Natural killer cell (primary cell): ENCODE measurements around the gene TRABD. TPM values are rescaled to one million over a fixed set of nuclear protein-coding genes. Genes with fewer than 3 reads are reported as not detected.

Experiments
- ATAC-seq, 3 donors: fragments of 150-1000 bp in 2 of 3; fragments of 200-7000 bp in 1 of 3; cut with Tn5 transposase; 1 replicate in 1 of 3; 2 replicates in 2 of 3; pipeline ENCODE4 v1.10.0; 2021; ENCODE audit warnings: mild to moderate bottlenecking in 2 of 3, moderate library complexity in 2 of 3
- DNase-seq, 2 donors: peaks; one replicate each; pipeline versions ENCODE4 v3.0.0 to v3.0.0-alpha.2; 2013 to 2021; ENCODE audit warnings: mixed read lengths in 1 of 2
- H3K27ac ChIP-seq: one replicate; pipeline ENCODE4 v1.5.1; 2013; ENCODE audit warnings: mild to moderate bottlenecking, low read length
- H3K27me3 ChIP-seq: one replicate; pipeline ENCODE4 v1.6.1; 2013; ENCODE audit warnings: low read length; ENCODE audit not compliant: control insufficient read depth, insufficient read depth
- H3K36me3 ChIP-seq: one replicate; pipeline ENCODE4 v1.6.1; 2013; ENCODE audit warnings: low read length; ENCODE audit not compliant: control insufficient read depth, insufficient read depth
- H3K4me1 ChIP-seq: one replicate; pipeline ENCODE4 v1.6.1; 2013; ENCODE audit warnings: low read length; ENCODE audit not compliant: control insufficient read depth, insufficient read depth
- H3K4me3 ChIP-seq: one replicate; pipeline ENCODE4 v1.5.1; 2013; ENCODE audit warnings: low read length
- H3K9me3 ChIP-seq: one replicate; pipeline ENCODE4 v1.6.1; 2013; ENCODE audit warnings: low read length; ENCODE audit not compliant: control insufficient read depth, insufficient read depth
- H3K27ac Mint-ChIP-seq, 2 donors: one replicate each; pipeline ENCODE4 v1.8.0; 2022; ENCODE audit warnings: mild to moderate bottlenecking in 2 of 2, mixed read lengths in 2 of 2, moderate library complexity in 1 of 2
- H3K27me3 Mint-ChIP-seq, 2 donors: one replicate each; pipeline ENCODE4 v1.8.0; 2022; ENCODE audit warnings: low read depth in 2 of 2, mixed read lengths in 2 of 2
- H3K36me3 Mint-ChIP-seq: one replicate; pipeline ENCODE4 v1.8.0; 2022; ENCODE audit warnings: mixed read lengths
- H3K4me1 Mint-ChIP-seq, 2 donors: one replicate each; pipeline ENCODE4 v1.8.0; 2022; ENCODE audit warnings: mixed read lengths in 2 of 2
- H3K4me3 Mint-ChIP-seq: one replicate; pipeline ENCODE4 v1.8.0; 2022; ENCODE audit warnings: mild to moderate bottlenecking, moderate library complexity, mixed read lengths
- H3K9me3 Mint-ChIP-seq, 2 donors: one replicate each; pipeline ENCODE4 v1.8.0; 2022; ENCODE audit warnings: mixed read lengths in 2 of 2
- WGBS: methylation state at CpG from one replicate; pipeline ENCODE4 v1.1.7; 2013; ENCODE audit warnings: missing lambda C conversion rate; ENCODE audit not compliant: insufficient coverage; 5-methylcytosine and 5-hydroxymethylcytosine counted together
- intact Hi-C: fragments of 100-400 bp; cut with micrococcal nuclease; formaldehyde crosslinking; loops from one replicate; pipeline ENCODE4 v1.14.2; 2022
- total RNA-seq, 4 donors: library from RNA; stranded (reverse); fragments of 120-200 nt in 1 of 4; gene quantifications; one replicate each; pipeline versions ENCODE4 v1.2.3 to v1.2.4, GENCODE V29; 2013 to 2022
- TF ChIP-seq, protein P1 (sequence below): fragments of 200-600 bp; IDR thresholded peaks from one replicate; pipeline ENCODE4 v1.8.0; 2022; ENCODE audit warnings: antibody characterized with exemption

Gene TRABD
- total RNA-seq, 3 donors from 2014 or later (not counting 1 experiment from before 2014, with no cell fraction given) = 129 to 138 (median 132) TPM

DNA sequence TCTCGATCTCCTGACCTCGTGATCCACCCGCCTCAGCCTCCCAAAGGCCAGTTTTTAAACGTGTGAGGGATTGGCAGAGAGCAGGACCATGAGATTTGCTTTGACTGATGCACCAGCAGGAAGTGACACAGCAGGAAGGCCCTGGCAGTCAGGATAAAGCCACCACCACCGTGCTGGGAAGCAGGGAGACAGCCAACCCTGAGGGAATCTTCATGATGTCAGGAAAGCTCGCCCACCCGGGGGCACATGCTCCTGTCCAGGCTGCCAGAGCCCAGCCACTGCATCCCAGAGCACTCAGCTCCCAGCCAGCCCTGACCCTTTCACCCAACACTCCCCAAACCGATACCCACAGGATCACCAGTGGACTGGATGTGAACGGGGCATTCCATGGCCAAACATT lies 53.0 kb downstream of the TRABD start:
- Mint-ChIP-seq H3K36me3 (no peaks in the 10 kb centered on the region), H3K4me3 (no peak overlapping the region), H3K9me3 (no peaks in the 10 kb centered on the region), H3K4me1 (peaks cover 35 to 46% of the 10 kb centered on the region in 2 donors), H3K27me3 (no peaks in the 10 kb centered on the region), H3K27ac (no peak overlapping the region)
- WGBS = 79% methylated on average over 8 of the region's 9 CpGs
- intact Hi-C loops = no loop called here
- Histone ChIP-seq H3K36me3 (peaks cover 13% of the 10 kb centered on the region), H3K27me3 (no peaks in the 10 kb centered on the region), H3K4me1 (peaks cover 37% of the 10 kb centered on the region), H3K27ac (no peak overlapping the region), H3K4me3 (no peak overlapping the region), H3K9me3 (no peaks in the 10 kb centered on the region)
- DNase-seq = no peak
- ATAC-seq = no peak
- TF ChIP-seq, protein P1, sequence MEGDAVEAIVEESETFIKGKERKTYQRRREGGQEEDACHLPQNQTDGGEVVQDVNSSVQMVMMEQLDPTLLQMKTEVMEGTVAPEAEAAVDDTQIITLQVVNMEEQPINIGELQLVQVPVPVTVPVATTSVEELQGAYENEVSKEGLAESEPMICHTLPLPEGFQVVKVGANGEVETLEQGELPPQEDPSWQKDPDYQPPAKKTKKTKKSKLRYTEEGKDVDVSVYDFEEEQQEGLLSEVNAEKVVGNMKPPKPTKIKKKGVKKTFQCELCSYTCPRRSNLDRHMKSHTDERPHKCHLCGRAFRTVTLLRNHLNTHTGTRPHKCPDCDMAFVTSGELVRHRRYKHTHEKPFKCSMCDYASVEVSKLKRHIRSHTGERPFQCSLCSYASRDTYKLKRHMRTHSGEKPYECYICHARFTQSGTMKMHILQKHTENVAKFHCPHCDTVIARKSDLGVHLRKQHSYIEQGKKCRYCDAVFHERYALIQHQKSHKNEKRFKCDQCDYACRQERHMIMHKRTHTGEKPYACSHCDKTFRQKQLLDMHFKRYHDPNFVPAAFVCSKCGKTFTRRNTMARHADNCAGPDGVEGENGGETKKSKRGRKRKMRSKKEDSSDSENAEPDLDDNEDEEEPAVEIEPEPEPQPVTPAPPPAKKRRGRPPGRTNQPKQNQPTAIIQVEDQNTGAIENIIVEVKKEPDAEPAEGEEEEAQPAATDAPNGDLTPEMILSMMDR = no peak

DNA sequence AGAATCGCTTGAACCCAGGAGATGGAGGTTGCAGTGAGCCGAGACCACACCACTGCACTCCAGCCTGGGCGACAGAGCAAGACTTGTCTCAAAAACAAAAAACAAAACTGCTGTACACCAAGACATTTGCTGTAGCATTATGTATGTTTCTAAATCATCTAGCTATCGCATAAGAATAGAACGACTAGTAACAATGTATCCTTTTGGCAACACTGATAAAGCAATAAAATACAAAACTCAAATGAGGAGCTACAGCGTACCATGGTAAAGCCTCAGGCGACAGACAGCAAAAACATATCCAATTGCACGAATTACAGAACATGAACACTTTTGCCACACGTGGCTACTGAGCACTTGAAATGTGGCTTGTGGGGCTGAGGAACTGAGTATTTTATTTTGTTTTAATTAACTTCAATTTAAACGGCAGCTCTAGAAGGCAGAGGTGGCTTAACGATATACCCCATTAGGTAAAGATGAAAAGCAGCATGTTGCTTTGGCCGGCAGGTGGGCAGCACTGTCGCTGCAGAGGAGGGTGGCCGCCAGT lies 56.8 kb downstream of the TRABD start:
- no peak overlapping the region for H3K27ac ChIP-seq
- H3K27me3 ChIP-seq = no peaks in the 10 kb centered on the region
- WGBS = 75% methylated on average over 13 of the region's 14 CpGs
- Mint-ChIP-seq H3K27me3 (no peaks in the 10 kb centered on the region), H3K4me3 (peak overlapping the region; percentile 99), H3K9me3 (no peaks in the 10 kb centered on the region), H3K27ac (peak overlapping the region; percentile 96 to 98), H3K4me1 (peaks cover 23 to 33% of the 10 kb centered on the region in 2 donors), H3K36me3 (no peaks in the 10 kb centered on the region)
- H3K4me3 ChIP-seq = no peak overlapping the region
- ATAC-seq (no peak), DNase-seq (no peak)
- no peaks in the 10 kb centered on the region for H3K9me3 ChIP-seq
- intact Hi-C loops = no loop called here
- peaks cover 53% of the 10 kb centered on the region for H3K4me1 ChIP-seq
- H3K36me3 ChIP-seq = peaks cover 21% of the 10 kb centered on the region
- TF ChIP-seq, protein P1 = no peak

DNA sequence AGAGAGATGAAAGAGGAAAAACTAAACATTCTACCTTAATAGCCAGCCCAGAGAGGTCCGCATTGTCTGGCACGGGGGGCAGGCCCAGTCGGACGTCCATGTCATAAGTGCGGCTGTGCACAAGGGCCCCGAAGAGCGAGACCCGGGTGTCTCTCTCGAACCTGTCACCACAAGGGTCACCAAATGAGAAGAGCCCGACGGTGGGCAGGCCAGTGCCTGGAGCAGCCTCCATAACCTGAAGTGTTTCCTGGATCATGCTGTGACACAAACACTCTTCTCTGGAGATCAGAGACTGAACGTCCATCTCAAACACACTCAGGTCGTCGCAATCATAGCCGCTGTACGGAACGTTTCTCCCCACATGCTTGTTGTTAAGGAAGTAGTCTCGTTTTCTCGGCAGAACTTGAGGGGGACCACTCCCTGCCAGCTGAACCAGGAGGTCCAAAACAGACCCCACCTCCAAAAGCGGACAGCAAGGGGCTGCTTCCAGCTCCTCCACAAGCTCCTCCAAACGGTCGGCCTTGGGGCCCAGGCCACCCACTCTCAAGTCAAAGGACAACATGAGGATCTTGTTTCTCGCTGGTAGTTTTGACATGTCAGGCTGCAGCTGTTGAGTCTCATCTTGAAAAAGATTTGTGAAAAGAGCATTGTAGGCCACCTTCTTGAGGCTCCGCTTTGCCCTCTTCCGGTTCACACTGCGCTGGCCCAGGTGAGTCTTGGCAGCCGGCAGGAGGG lies 58.1 kb downstream of the TRABD start:
- H3K4me3 Mint-ChIP-seq = peak overlapping the region; percentile 99
- H3K36me3 Mint-ChIP-seq = no peaks in the 10 kb centered on the region
- peak overlapping the region; percentile 96 to 98 for H3K27ac Mint-ChIP-seq
- H3K4me1 Mint-ChIP-seq = peaks cover 23 to 33% of the 10 kb centered on the region in 2 donors
- TF ChIP-seq, protein P1 = no peak
- no peaks in the 10 kb centered on the region for H3K9me3 ChIP-seq
- no peaks in the 10 kb centered on the region for H3K27me3 ChIP-seq
- DNase-seq (peak in 1 of 2 donors; percentile 40), ATAC-seq (no peak)
- H3K27ac ChIP-seq = peak overlapping the region; percentile 87
- peaks cover 66% of the 10 kb centered on the region for H3K4me1 ChIP-seq
- WGBS = 24% methylated on average over 25 of the region's 27 CpGs
- peak overlapping the region; percentile 66 for H3K4me3 ChIP-seq
- intact Hi-C loops = no loop called here
- H3K9me3 Mint-ChIP-seq = no peaks in the 10 kb centered on the region
- H3K36me3 ChIP-seq = peaks cover 30% of the 10 kb centered on the region
- H3K27me3 Mint-ChIP-seq = no peaks in the 10 kb centered on the region
